ENCODE results near the gene CD59. TPM values are rescaled to one million over a fixed set of nuclear protein-coding genes. Genes with fewer than 3 reads are reported as not detected.

Gene CD59
- total and polyA plus RNA-seq, 10 of the 15 experiments (the other 5 are each of a cell fraction or from before 2014, with no cell fraction given) = 55.5 to 256 (median 181) TPM

DNA sequence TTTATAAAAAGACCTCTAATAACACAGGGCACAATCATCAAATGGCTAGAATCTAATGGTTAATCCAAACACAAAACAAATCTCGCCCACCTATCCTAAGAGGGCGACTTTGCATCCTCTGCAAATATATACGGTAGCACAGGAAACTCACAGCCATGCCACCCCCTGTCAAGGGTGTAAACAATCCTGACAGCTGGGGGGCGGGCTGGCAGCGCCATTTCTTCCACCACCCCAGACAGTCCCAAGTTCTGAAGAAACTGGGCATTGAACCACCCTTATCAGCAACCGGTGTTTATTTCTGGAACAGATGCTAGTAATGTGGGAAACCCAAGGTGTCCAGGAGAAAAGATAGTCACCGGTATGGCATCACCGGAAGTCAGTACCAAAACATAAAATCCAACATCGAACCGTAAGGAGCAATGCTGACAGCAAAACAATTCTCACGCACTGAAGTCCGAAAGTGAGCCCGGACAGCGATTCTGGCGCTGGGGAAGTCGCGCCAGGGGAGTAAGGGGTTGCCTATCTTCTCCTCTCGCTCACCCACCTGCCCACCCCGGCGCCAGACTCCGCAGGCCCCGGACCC lies 37.3 kb upstream of the CD59 start (continued):
- no peak for TF ChIP-seq RCOR1 (conservative IDR thresholded peaks at IDR 0.05; ENCODE audit: low read depth, low read length)
- TF ChIP-seq SPI1 (IDR thresholded peaks at IDR 0.05; ENCODE audit: borderline replicate concordance, insufficient read depth, low read depth, low read length) = no peak

DNA sequence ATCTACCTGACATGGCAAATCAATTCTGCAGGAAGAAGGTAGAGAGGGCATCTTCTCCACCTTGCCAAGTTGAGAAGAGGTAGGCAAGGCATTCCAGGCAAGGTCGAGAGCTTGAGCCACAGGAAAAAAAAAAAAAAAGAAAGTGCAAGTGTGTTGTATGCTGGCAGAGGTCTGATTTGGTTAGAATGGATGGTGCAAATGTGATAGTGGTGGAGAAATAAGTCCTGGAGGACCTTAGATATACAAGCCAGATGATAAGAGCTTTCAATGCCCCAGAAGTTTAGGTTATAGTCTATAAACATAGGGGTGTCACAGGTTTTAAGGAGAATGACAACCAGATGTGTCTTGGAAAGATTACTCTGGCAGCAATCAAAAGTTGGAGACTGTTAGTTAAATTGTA lies 36.6 kb upstream of the CD59 start:
- POLR2A ChIA-PET = interaction anchor here (1.5 kb wide), 1 partner anchor 30 kb away, joined by 3 read pairs; no protein-coding TSS in a partner anchor
- H3K27ac ChIP-seq (ENCODE audit: control insufficient read depth, insufficient read depth) = no peak overlapping the region
- no peak for TF ChIP-seq CEBPB (IDR thresholded peaks at IDR 0.05; ENCODE audit: borderline replicate concordance in 1 of 2, low read depth in 2 of 2, low read length in 2 of 2)
- TF ChIP-seq HDAC2 (IDR thresholded peaks at IDR 0.05) = no peak
- no peak for TF ChIP-seq MTA3 (IDR thresholded peaks at IDR 0.05; ENCODE audit: borderline replicate concordance, low read length)
- TF ChIP-seq SPI1 (IDR thresholded peaks at IDR 0.05; ENCODE audit: borderline replicate concordance, insufficient read depth, low read depth, low read length) = no peak
- TF ChIP-seq ATF7 (IDR thresholded peaks at IDR 0.05; ENCODE audit: low read depth) = no peak
- no peak for TF ChIP-seq EED (IDR thresholded peaks at IDR 0.05; ENCODE audit: low read depth)
- TF ChIP-seq SUPT20H (IDR thresholded peaks at IDR 0.05; ENCODE audit: borderline replicate concordance, control insufficient read depth, low read depth, low read length) = no peak
- TF ChIP-seq, protein P1, sequence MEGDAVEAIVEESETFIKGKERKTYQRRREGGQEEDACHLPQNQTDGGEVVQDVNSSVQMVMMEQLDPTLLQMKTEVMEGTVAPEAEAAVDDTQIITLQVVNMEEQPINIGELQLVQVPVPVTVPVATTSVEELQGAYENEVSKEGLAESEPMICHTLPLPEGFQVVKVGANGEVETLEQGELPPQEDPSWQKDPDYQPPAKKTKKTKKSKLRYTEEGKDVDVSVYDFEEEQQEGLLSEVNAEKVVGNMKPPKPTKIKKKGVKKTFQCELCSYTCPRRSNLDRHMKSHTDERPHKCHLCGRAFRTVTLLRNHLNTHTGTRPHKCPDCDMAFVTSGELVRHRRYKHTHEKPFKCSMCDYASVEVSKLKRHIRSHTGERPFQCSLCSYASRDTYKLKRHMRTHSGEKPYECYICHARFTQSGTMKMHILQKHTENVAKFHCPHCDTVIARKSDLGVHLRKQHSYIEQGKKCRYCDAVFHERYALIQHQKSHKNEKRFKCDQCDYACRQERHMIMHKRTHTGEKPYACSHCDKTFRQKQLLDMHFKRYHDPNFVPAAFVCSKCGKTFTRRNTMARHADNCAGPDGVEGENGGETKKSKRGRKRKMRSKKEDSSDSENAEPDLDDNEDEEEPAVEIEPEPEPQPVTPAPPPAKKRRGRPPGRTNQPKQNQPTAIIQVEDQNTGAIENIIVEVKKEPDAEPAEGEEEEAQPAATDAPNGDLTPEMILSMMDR (IDR thresholded peaks at IDR 0.05 in 2 of 3, conservative IDR thresholded peaks at IDR 0.05 in 1 of 3; ENCODE audit: control insufficient read depth in 2 of 3, extremely low read depth in 1 of 3, insufficient read depth in 1 of 3, low read depth in 3 of 3, low read length in 3 of 3) = no peak
- no peak for TF ChIP-seq SMC3 (IDR thresholded peaks at IDR 0.05; ENCODE audit: borderline replicate concordance, low read length)
- TF ChIP-seq NFIC (IDR thresholded peaks at IDR 0.05; ENCODE audit: low read depth, low read length) = no peak
- TF ChIP-seq, protein P2, sequence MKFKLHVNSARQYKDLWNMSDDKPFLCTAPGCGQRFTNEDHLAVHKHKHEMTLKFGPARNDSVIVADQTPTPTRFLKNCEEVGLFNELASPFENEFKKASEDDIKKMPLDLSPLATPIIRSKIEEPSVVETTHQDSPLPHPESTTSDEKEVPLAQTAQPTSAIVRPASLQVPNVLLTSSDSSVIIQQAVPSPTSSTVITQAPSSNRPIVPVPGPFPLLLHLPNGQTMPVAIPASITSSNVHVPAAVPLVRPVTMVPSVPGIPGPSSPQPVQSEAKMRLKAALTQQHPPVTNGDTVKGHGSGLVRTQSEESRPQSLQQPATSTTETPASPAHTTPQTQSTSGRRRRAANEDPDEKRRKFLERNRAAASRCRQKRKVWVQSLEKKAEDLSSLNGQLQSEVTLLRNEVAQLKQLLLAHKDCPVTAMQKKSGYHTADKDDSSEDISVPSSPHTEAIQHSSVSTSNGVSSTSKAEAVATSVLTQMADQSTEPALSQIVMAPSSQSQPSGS (IDR thresholded peaks at IDR 0.05; ENCODE audit: low read length) = no peak
- peak overlapping the region; percentile 96; the same call in 1 of the 2 replicates for H3K4me3 ChIP-seq
- WGBS (ENCODE audit: insufficient coverage, insufficient replicate concordance, low lambda C conversion rate, missing lambda C conversion rate) = 89% methylated on average over 1 of the region's 1 CpG
- FAIRE-seq = no peak
- no TSS peak for BruUV-seq (replicated peaks)
- in situ Hi-C loops (cut with MboI) = no loop called here
- H4K20me1 ChIP-seq (ENCODE audit: control insufficient read depth, insufficient read depth) = peaks cover 2% of the 10 kb centered on the region; the same call in 1 of the 2 replicates
- peaks cover 3% of the 10 kb centered on the region for H3K79me2 ChIP-seq (ENCODE audit: control insufficient read depth, insufficient read depth, low read length)
- no peaks in the 10 kb centered on the region for H3K9me3 ChIP-seq (replicated peaks; ENCODE audit: control insufficient read depth, insufficient read depth, low read length)
- H2AFZ ChIP-seq (ENCODE audit: control insufficient read depth, low read depth, low read length) = no peak overlapping the region
- CTCF ChIA-PET = interaction anchor here (0.6 to 3.9 kb wide), 10 partner anchors 10 to 49 kb away, joined by 3 to 16 read pairs (median 4); no protein-coding TSS in a partner anchor
- H3K27me3 ChIP-seq (replicated peaks in 1 of 2; ENCODE audit: control insufficient read depth in 2 of 2, insufficient read depth in 2 of 2, low read length in 1 of 2) = no peaks in the 10 kb centered on the region
- peaks cover 21% of the 10 kb centered on the region for H3K4me1 ChIP-seq (ENCODE audit: control insufficient read depth, insufficient read depth, low read length)
- peaks cover 0 to 3% of the 10 kb centered on the region in 2 experiments; a peak in 2 of 4 replicates for H3K36me3 ChIP-seq (ENCODE audit: control insufficient read depth in 2 of 2, insufficient read depth in 2 of 2, low read length in 1 of 2)
- ATAC-seq = no peak
- H3K9ac ChIP-seq (ENCODE audit: control insufficient read depth, insufficient read depth, low read length) = no peak overlapping the region
- SMC1A ChIA-PET (ENCODE audit: uncharacterized antibody, unreplicated experiment) = interaction anchor here (0.6 to 2.3 kb wide), 4 partner anchors 12 to 385 kb away, joined by 3 to 15 read pairs (median 4); no protein-coding TSS in a partner anchor
- no peak for DNase-seq (ENCODE audit: low read depth, low spot score)
- H3K4me2 ChIP-seq (ENCODE audit: control insufficient read depth, insufficient read depth) = peak overlapping the region; percentile 70; the same call in 1 of the 2 replicates
- intact Hi-C loops (cut with micrococcal nuclease; ENCODE audit: unreplicated experiment) = loop anchor here (10.0 kb wide), 1 partner anchor 462 kb away; no protein-coding TSS in a partner anchor
- RAD21 ChIA-PET (ENCODE audit: unreplicated experiment) = interaction anchor here (1.0 kb wide), 1 partner anchor 30 kb away, joined by 3 read pairs; no protein-coding TSS in a partner anchor
